ENCODE data around the gene C2orf68.

- TF ChIP-seq POLR2AphosphoS5 (IDR thresholded peaks at IDR 0.05; ENCODE audit: borderline replicate concordance, low read depth, low read length): no peak
- no peak for TF ChIP-seq EZH2 (IDR thresholded peaks at IDR 0.05)
- TF ChIP-seq FOXP2 (optimal IDR thresholded peaks at IDR 0.05; ENCODE audit: control extremely low read depth, extremely low read length, insufficient read depth): no peak
Observed at GRCh38 chr2:85584354-85584856, 27.5 kb downstream of the C2orf68 start, which contains the start of gene VAMP5.

All from SK-N-MC (cell line).